Measurements from ENCODE around the gene ADAM10. TPM values are rescaled to one million over a fixed set of nuclear protein-coding genes. Genes with fewer than 3 reads are reported as not detected.
A peak's percentile ranks its signal among the peaks of the same experiment; 100 is the strongest.

ADAM10 gene
- total RNA-seq, 1 experiment from 2014 or later = 133 TPM

- ChIA-PET POLR2A (no interaction called here), CTCF (interaction anchor here (0.6 kb wide), 1 partner anchor 146 kb away, joined by 5 read pairs; no protein-coding TSS in a partner anchor)
- ATAC-seq (no peak), DNase-seq (ENCODE audit: low spot score) (no peak)
- no peaks in the 10 kb centered on the region; the same call in 1 of the 2 replicates for H3K27me3 Mint-ChIP-seq (ENCODE audit: low read depth)
- H3K36me3 Mint-ChIP-seq = no peaks in the 10 kb centered on the region
- H3K27ac Mint-ChIP-seq = no peak overlapping the region
- no peaks in the 10 kb centered on the region for H3K9me3 Mint-ChIP-seq
- no peaks in the 10 kb centered on the region for H3K4me1 Mint-ChIP-seq
- TF ChIP-seq ATF3 (CRISPR knock-in tag; conservative IDR thresholded peaks at IDR 0.05) (no peak), NFYB (CRISPR knock-in tag; conservative IDR thresholded peaks at IDR 0.05; ENCODE audit: low read depth) (no peak), GRHL2 (CRISPR knock-in tag; IDR thresholded peaks at IDR 0.05; ENCODE audit: insufficient replicate concordance, severe bottlenecking) (no peak), ZNF671 (CRISPR knock-in tag; IDR thresholded peaks at IDR 0.05) (no peak), JAZF1 (CRISPR knock-in tag; IDR thresholded peaks at IDR 0.05) (no peak), TEAD4 (CRISPR knock-in tag; IDR thresholded peaks at IDR 0.05) (no peak)
- no peak overlapping the region for H3K4me3 Mint-ChIP-seq
Observed at GRCh38 chr15:58576657-58577056, 172.8 kb downstream of the ADAM10 start.

- peak; percentile 57 for ATAC-seq
- ChIA-PET POLR2A (no interaction called here), CTCF (interaction anchor here (0.8 to 1.6 kb wide), 7 partner anchors 14 to 363 kb away, joined by 3 to 7 read pairs (median 4); partner anchors contain the start of gene MINDY2)
- H3K9me3 Mint-ChIP-seq = peaks cover 1% of the 10 kb centered on the region
- no peak overlapping the region for H3K4me3 Mint-ChIP-seq
- H3K36me3 Mint-ChIP-seq = no peaks in the 10 kb centered on the region
- no peak overlapping the region for H3K27ac Mint-ChIP-seq
- no peak for DNase-seq (ENCODE audit: low spot score)
- no peaks in the 10 kb centered on the region for H3K4me1 Mint-ChIP-seq
- H3K27me3 Mint-ChIP-seq (ENCODE audit: low read depth) = no peaks in the 10 kb centered on the region; the same call in 1 of the 2 replicates
- TF ChIP-seq ZNF219 (CRISPR knock-in tag; IDR thresholded peaks at IDR 0.05; ENCODE audit: borderline replicate concordance) (no peak), NFYB (CRISPR knock-in tag; conservative IDR thresholded peaks at IDR 0.05; ENCODE audit: low read depth) (no peak), CREM (CRISPR knock-in tag; IDR thresholded peaks at IDR 0.05) (no peak), HMGXB4 (CRISPR knock-in tag; IDR thresholded peaks at IDR 0.05) (no peak), ZNF121 (CRISPR knock-in tag; IDR thresholded peaks at IDR 0.05) (no peak), MYBL2 (CRISPR knock-in tag; IDR thresholded peaks at IDR 0.05) (no peak), CBFB (CRISPR knock-in tag; IDR thresholded peaks at IDR 0.05; ENCODE audit: low read depth) (no peak)
Observed at GRCh38 chr15:58575045-58575786, 174.3 kb downstream of the ADAM10 start.

GRCh38 chr15:58574631-58575030 is 174.9 kb downstream of the ADAM10 start:
- DNase-seq (ENCODE audit: low spot score) (no peak), ATAC-seq (no peak)
- Mint-ChIP-seq H3K36me3 (no peaks in the 10 kb centered on the region), H3K4me3 (no peak overlapping the region), H3K27ac (no peak overlapping the region), H3K27me3 (ENCODE audit: low read depth) (no peaks in the 10 kb centered on the region; the same call in 1 of the 2 replicates), H3K9me3 (peaks cover 7% of the 10 kb centered on the region), H3K4me1 (no peaks in the 10 kb centered on the region)
- TF ChIP-seq MAX (CRISPR knock-in tag; IDR thresholded peaks at IDR 0.05) = no peak
- TF ChIP-seq CREB1 (CRISPR knock-in tag; IDR thresholded peaks at IDR 0.05) = no peak
- no peak for TF ChIP-seq TEAD1 (CRISPR knock-in tag; IDR thresholded peaks at IDR 0.05)
- TF ChIP-seq ZNF532 (CRISPR knock-in tag; IDR thresholded peaks at IDR 0.05; ENCODE audit: borderline replicate concordance) = no peak
- no peak for TF ChIP-seq ATF1 (CRISPR knock-in tag; IDR thresholded peaks at IDR 0.05)
- no peak for TF ChIP-seq NR2C2 (CRISPR knock-in tag; IDR thresholded peaks at IDR 0.05)
- TF ChIP-seq FOXP4 (CRISPR knock-in tag; IDR thresholded peaks at IDR 0.05) = no peak
- TF ChIP-seq ZNF423 (CRISPR knock-in tag; IDR thresholded peaks at IDR 0.05) = no peak
- ChIA-PET POLR2A (no interaction called here), CTCF (interaction anchor here (0.6 to 1.6 kb wide), 5 partner anchors 17 to 798 kb away, joined by 3 to 7 read pairs (median 3); partner anchors contain the start of gene MINDY2)
